HepG2 (cell line): Measurements from ENCODE around the gene HMBS. TPM values are rescaled to one million over a fixed set of nuclear protein-coding genes. Genes with fewer than 3 reads are reported as not detected.
A peak's percentile ranks its signal among the peaks of the same experiment; 100 is the strongest.

Experiments
- BORCS8-MEF2B ChIP-seq: sonication (generic); formaldehyde crosslinking; IDR thresholded peaks from 2 replicates; pipeline ENCODE4 v1.8.0; 2022; ENCODE audit warnings: mild to moderate bottlenecking, missing genetic modification reagents
- CBX5 ChIP-seq: sonication (generic); formaldehyde crosslinking; IDR thresholded peaks from 2 replicates; pipeline ENCODE4 v1.4.0; 2020; ENCODE audit warnings: missing genetic modification reagents, borderline replicate concordance
- CC2D1A ChIP-seq: sonication (generic); formaldehyde crosslinking; IDR thresholded peaks from 2 replicates; pipeline ENCODE4 v1.8.1; 2023; ENCODE audit warnings: mild to moderate bottlenecking, missing genetic modification reagents
- CCDC6 ChIP-seq: sonication (generic); formaldehyde crosslinking; IDR thresholded peaks from 2 replicates; pipeline ENCODE4 v1.8.1; 2022; ENCODE audit warnings: mild to moderate bottlenecking, missing genetic modification reagents, moderate library complexity
- FOXP1 ChIP-seq, 2 experiments: fragments of 450-650 bp in 1 of 2; IDR thresholded peaks; 2 replicates each; pipeline ENCODE4 v1.6.1; 2017 to 2018; ENCODE audit warnings: antibody characterized with exemption in 1 of 2
- GABPB1 ChIP-seq: IDR thresholded peaks from 2 replicates; pipeline ENCODE4 v1.6.1; 2016; ENCODE audit warnings: mild to moderate bottlenecking, missing genetic modification reagents, moderate library complexity, missing compliant biosample characterization
- PHF5A ChIP-seq: IDR thresholded peaks from one replicate; pipeline ENCODE4 v1.6.1; 2018; ENCODE audit warnings: low read depth, missing genetic modification reagents; ENCODE audit not compliant: unreplicated experiment
- SIN3B ChIP-seq: fragments of 150-350 bp; IDR thresholded peaks from 2 replicates; pipeline ENCODE4 v1.6.1; 2014; ENCODE audit warnings: low read length
- ZBTB2 ChIP-seq: sonication (generic); formaldehyde crosslinking; IDR thresholded peaks from 2 replicates; pipeline ENCODE4 v1.8.0; 2022; ENCODE audit warnings: low read depth, missing genetic modification reagents
- ZMYM3 ChIP-seq: sonication (generic); formaldehyde crosslinking; IDR thresholded peaks from 2 replicates; pipeline ENCODE4 v1.5.1; 2020; ENCODE audit warnings: mild to moderate bottlenecking, missing genetic modification reagents
- ZNF274 ChIP-seq: sonication (generic); formaldehyde crosslinking; IDR thresholded peaks from 2 replicates; pipeline ENCODE4 v1.5.1; 2020; ENCODE audit warnings: mild to moderate bottlenecking, missing genetic modification reagents
- ZNF510 ChIP-seq: sonication (generic); formaldehyde crosslinking; IDR thresholded peaks from 2 replicates; pipeline ENCODE4 v1.4.0; 2020; ENCODE audit warnings: low read depth, mild to moderate bottlenecking, missing genetic modification reagents
- ZNF660 ChIP-seq: sonication (generic); formaldehyde crosslinking; IDR thresholded peaks from 2 replicates; pipeline ENCODE4 v1.5.1; 2020; ENCODE audit warnings: mild to moderate bottlenecking, low read depth, missing genetic modification reagents, borderline replicate concordance
- ZSCAN20 ChIP-seq: sonication (generic); formaldehyde crosslinking; IDR thresholded peaks from 2 replicates; pipeline ENCODE4 v1.4.0; 2020; ENCODE audit warnings: missing genetic modification reagents, mild to moderate bottlenecking, borderline replicate concordance
- polyA plus RNA-seq, 8 experiments: library from polyadenylated mRNA; depleted of rRNA in 3 of 8; stranded (reverse) in 7 of 8; unstranded in 1 of 8; fragments of >200 nt; fragmentation: Illumina TruSeq in 4 of 8; extraction: Trizol in 4 of 8; gene quantifications; 2 replicates each; pipeline versions ENCODE4 v1.2.1 to v1.2.3, GENCODE V29; 2011 to 2016; ENCODE audit warnings: low read depth in 4 of 8, missing spikeins in 1 of 8, mixed read lengths in 1 of 8; ENCODE audit not compliant: insufficient read depth in 1 of 8
- total RNA-seq, 5 experiments: library from RNA; depleted of rRNA; stranded (reverse); fragments of >200 nt; fragmentation: Illumina TruSeq; extraction: Trizol; gene quantifications; 2 replicates each; pipeline ENCODE4 v1.2.3, GENCODE V29; 2016; ENCODE audit warnings: low read depth in 1 of 5
- TF ChIP-seq, protein P1 (sequence below): sonication (generic); formaldehyde crosslinking; IDR thresholded peaks from 2 replicates; pipeline ENCODE4 v1.5.1; 2020; ENCODE audit warnings: mild to moderate bottlenecking, missing genetic modification reagents, borderline replicate concordance
- TF ChIP-seq, protein P2 (sequence below), 2 experiments: sonication (generic) in 1 of 2; formaldehyde crosslinking in 1 of 2; IDR thresholded peaks; 2 replicates each; pipeline versions ENCODE4 v1.4.0 to v1.6.1; 2016 to 2020; ENCODE audit warnings: borderline replicate concordance in 1 of 2, low read depth in 1 of 2, mild to moderate bottlenecking in 1 of 2, missing genetic modification reagents in 1 of 2

HMBS gene
- total and polyA plus RNA-seq, 2 of the 13 experiments (the other 11 are each of a cell fraction or from before 2014, with no cell fraction given), result 9.4 to 46.9 TPM

DNA sequence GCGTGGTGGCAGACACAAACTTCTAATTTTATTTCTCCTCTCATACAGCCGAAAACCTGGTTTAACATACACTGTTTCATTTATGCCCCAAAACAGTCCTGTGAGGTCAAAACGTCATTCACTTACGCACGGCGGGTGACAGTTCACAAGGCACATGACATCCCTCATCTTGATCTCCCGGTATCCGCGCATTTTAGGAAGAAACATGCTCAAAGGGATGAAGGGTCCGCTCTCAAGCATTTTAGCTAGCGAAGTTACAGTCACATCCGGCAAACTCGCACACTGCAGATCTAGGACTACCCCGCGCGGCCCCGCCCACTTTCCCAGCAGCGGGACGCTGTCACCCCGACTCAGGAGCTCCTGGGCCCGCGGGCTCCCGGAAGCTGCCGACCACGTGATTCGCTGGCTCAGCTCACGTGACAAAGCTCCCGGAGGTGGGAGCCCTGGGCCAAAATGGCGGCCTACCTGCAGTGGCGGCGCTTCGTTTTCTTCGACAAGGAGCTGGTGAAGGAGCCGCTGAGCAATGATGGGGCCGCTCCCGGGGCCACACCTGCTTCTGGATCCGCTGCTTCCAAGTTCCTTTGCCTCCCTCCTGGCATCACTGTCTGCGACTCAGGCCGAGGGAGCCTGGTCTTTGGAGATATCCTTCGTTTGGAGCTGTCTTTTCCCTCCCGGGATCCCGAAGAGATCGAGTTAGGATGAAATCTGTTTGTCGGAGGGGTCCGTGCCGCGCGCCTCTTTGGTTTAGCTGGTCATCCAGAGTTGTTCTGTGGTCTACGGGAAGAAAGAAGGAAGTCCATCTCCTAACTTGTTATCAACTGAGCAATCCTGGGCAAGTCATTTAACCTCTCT, 17.1 kb upstream of the HMBS start, which contains the start of gene VPS11 (continued):
- TF ChIP-seq, protein P1, sequence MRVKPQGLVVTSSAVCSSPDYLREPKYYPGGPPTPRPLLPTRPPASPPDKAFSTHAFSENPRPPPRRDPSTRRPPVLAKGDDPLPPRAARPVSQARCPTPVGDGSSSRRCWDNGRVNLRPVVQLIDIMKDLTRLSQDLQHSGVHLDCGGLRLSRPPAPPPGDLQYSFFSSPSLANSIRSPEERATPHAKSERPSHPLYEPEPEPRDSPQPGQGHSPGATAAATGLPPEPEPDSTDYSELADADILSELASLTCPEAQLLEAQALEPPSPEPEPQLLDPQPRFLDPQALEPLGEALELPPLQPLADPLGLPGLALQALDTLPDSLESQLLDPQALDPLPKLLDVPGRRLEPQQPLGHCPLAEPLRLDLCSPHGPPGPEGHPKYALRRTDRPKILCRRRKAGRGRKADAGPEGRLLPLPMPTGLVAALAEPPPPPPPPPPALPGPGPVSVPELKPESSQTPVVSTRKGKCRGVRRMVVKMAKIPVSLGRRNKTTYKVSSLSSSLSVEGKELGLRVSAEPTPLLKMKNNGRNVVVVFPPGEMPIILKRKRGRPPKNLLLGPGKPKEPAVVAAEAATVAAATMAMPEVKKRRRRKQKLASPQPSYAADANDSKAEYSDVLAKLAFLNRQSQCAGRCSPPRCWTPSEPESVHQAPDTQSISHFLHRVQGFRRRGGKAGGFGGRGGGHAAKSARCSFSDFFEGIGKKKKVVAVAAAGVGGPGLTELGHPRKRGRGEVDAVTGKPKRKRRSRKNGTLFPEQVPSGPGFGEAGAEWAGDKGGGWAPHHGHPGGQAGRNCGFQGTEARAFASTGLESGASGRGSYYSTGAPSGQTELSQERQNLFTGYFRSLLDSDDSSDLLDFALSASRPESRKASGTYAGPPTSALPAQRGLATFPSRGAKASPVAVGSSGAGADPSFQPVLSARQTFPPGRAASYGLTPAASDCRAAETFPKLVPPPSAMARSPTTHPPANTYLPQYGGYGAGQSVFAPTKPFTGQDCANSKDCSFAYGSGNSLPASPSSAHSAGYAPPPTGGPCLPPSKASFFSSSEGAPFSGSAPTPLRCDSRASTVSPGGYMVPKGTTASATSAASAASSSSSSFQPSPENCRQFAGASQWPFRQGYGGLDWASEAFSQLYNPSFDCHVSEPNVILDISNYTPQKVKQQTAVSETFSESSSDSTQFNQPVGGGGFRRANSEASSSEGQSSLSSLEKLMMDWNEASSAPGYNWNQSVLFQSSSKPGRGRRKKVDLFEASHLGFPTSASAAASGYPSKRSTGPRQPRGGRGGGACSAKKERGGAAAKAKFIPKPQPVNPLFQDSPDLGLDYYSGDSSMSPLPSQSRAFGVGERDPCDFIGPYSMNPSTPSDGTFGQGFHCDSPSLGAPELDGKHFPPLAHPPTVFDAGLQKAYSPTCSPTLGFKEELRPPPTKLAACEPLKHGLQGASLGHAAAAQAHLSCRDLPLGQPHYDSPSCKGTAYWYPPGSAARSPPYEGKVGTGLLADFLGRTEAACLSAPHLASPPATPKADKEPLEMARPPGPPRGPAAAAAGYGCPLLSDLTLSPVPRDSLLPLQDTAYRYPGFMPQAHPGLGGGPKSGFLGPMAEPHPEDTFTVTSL (CRISPR knock-in tag), result no peak
- TF ChIP-seq ZNF660 (CRISPR knock-in tag) (no peak), CC2D1A (CRISPR knock-in tag) (0 out of 2 replicates have a peak, but pooled peaks have one; percentile 60), ZMYM3 (CRISPR knock-in tag) (no peak; the same call in 1 of the 2 replicates), CBX5 (CRISPR knock-in tag) (peak; percentile 86), PHF5A (CRISPR knock-in tag) (no peak), ZBTB2 (CRISPR knock-in tag) (no peak), ZNF274 (CRISPR knock-in tag) (peak; percentile 24; the same call in 1 of the 2 replicates), GABPB1 (peak; percentile 97), ZNF510 (CRISPR knock-in tag) (no peak), SIN3B (peak; percentile 90), ZSCAN20 (CRISPR knock-in tag) (no peak), BORCS8-MEF2B (CRISPR knock-in tag) (peak; percentile 76), FOXP1 (IDR thresholded peaks at IDR 0.05) (no peak), FOXP1 (CRISPR knock-in tag; IDR thresholded peaks at IDR 0.05) (no peak), CCDC6 (no peak)
- TF ChIP-seq, protein P2, sequence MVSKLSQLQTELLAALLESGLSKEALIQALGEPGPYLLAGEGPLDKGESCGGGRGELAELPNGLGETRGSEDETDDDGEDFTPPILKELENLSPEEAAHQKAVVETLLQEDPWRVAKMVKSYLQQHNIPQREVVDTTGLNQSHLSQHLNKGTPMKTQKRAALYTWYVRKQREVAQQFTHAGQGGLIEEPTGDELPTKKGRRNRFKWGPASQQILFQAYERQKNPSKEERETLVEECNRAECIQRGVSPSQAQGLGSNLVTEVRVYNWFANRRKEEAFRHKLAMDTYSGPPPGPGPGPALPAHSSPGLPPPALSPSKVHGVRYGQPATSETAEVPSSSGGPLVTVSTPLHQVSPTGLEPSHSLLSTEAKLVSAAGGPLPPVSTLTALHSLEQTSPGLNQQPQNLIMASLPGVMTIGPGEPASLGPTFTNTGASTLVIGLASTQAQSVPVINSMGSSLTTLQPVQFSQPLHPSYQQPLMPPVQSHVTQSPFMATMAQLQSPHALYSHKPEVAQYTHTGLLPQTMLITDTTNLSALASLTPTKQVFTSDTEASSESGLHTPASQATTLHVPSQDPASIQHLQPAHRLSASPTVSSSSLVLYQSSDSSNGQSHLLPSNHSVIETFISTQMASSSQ (IDR thresholded peaks at IDR 0.05; ENCODE audit: low read depth), result no peak
- TF ChIP-seq, protein P2 (CRISPR knock-in tag; IDR thresholded peaks at IDR 0.05; ENCODE audit: borderline replicate concordance), result no peak; the same call in 1 of the 2 replicates
